LNCAP (cell line): ENCODE data around the gene SPATA20.

Experiments
- CTCF ChIP-seq: fragments of 450-650 bp; IDR thresholded peaks from 2 replicates; pipeline ENCODE4 v1.5.1; 2017; ENCODE audit warnings: mild to moderate bottlenecking

SPATA20 gene

GRCh38 chr17:50517011-50517410 lies 30.0 kb upstream of the SPATA20 start:
- TF ChIP-seq CTCF: no peak

- no peak for TF ChIP-seq CTCF
Observed at GRCh38 chr17:50517504-50518383, 29.2 kb upstream of the SPATA20 start.

GRCh38 chr17:50518384-50519023 lies 28.5 kb upstream of the SPATA20 start:
- TF ChIP-seq CTCF: no peak

GRCh38 chr17:50519141-50519834 lies 27.7 kb upstream of the SPATA20 start:
- no peak for TF ChIP-seq CTCF

GRCh38 chr17:50520483-50520882 lies 26.5 kb upstream of the SPATA20 start:
- TF ChIP-seq CTCF: no peak

GRCh38 chr17:50521514-50521913 lies 25.5 kb upstream of the SPATA20 start:
- no peak for TF ChIP-seq CTCF

- no peak for TF ChIP-seq CTCF
Observed at GRCh38 chr17:50522766-50523165, 24.2 kb upstream of the SPATA20 start.
